Activated naive CD8-positive, alpha-beta T cell (primary cell): ENCODE measurements around the gene COL11A1.
"Not testable (repeated sequence)": the region's sequence is repeated elsewhere in the genome, so short reads cannot be mapped to it uniquely, and the experiment has no call there.

ENCODE experiments used
- H3K27ac Mint-ChIP-seq: one replicate; pipeline ENCODE4 v1.8.0; 2021; ENCODE audit warnings: mixed read lengths
- H3K27me3 Mint-ChIP-seq: one replicate; pipeline ENCODE4 v1.8.0; 2021; ENCODE audit warnings: mixed read lengths
- H3K36me3 Mint-ChIP-seq: one replicate; pipeline ENCODE4 v1.8.0; 2021; ENCODE audit warnings: mixed read lengths
- H3K4me1 Mint-ChIP-seq: one replicate; pipeline ENCODE4 v1.8.0; 2021; ENCODE audit warnings: low read depth, mixed read lengths
- H3K4me3 Mint-ChIP-seq: one replicate; pipeline ENCODE4 v1.8.0; 2021; ENCODE audit warnings: mild to moderate bottlenecking, mixed read lengths
- H3K9me3 Mint-ChIP-seq: one replicate; pipeline ENCODE4 v1.8.0; 2021; ENCODE audit warnings: low read depth, mixed read lengths

Gene COL11A1

DNA sequence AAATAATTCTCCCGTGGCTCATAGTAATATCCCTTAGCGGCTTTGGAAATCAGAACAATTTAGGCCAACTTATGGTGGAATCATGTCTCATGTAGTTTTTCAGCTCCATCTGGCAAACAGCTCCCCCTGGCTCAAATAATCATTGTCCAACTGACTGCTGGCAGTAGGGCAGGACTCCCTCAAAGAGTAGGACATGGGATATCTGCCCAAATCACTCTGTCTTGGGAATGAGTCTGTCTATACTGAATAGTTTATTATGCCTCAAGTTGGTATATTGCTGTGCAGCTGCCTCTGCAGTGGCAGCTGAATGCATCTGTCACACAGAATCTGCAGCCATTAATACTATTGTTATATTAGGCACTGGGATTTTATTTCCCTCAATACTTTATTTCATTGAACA is 255.7 kb downstream of the COL11A1 start:
- H3K9me3 Mint-ChIP-seq, result peaks cover 17% of the 10 kb centered on the region
- H3K4me3 Mint-ChIP-seq, result no peak overlapping the region
- H3K27ac Mint-ChIP-seq, result no peak overlapping the region

DNA sequence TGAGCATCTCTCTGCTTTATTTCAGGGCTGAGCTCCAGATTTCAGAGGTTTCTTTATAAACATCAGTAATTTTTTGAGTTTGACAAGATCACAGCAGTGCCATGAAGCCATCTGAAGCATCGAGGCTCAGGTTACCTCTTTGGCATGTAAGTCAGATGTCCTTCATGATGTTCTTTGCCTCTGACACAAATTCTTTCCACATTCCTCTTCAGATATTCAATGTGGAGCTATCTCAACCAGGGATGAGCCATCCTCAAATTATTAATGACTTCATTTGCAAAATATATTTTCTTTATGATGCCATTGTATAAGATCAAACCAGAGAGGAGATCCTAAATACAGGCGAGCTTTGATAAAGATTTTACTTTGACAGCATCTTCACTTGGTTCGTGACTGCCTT is 256.7 kb downstream of the COL11A1 start:
- H3K27ac Mint-ChIP-seq, result no peak overlapping the region
- no peak overlapping the region for H3K4me3 Mint-ChIP-seq
- no peaks in the 10 kb centered on the region for H3K4me1 Mint-ChIP-seq
- peaks cover 13% of the 10 kb centered on the region for H3K9me3 Mint-ChIP-seq
- H3K27me3 Mint-ChIP-seq, result no peaks in the 10 kb centered on the region
- H3K36me3 Mint-ChIP-seq, result no peaks in the 10 kb centered on the region

More for the DNA sequence above, 255.7 kb downstream of the COL11A1 start:
- Mint-ChIP-seq H3K27me3 (no peaks in the 10 kb centered on the region), H3K36me3 (no peaks in the 10 kb centered on the region), H3K4me1 (no peaks in the 10 kb centered on the region)

DNA sequence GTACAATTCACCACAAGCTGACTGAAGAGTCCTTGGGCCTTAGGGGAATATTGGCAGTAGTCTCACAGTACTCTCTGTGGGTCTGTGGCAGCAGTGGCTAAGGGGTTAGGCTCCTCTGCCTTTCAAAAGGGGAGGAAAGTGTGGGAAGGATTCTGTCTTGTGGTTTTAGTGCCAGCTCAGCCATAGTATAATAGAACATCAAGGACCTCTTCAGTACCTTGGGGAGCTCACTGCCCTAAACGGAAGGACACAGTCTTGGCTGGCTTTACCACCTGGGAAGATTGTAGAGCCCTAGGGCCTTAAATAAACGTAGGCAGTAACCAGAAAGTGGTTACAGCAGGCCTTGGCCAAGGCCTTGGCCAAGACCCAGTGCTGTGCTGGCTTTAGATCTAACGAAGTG is 265.7 kb downstream of the COL11A1 start:
- H3K4me3 Mint-ChIP-seq, result no peak overlapping the region
- H3K9me3 Mint-ChIP-seq, result peaks cover 9% of the 10 kb centered on the region
- H3K36me3 Mint-ChIP-seq, result no peaks in the 10 kb centered on the region
- no peaks in the 10 kb centered on the region for H3K4me1 Mint-ChIP-seq
- no peaks in the 10 kb centered on the region for H3K27me3 Mint-ChIP-seq
- H3K27ac Mint-ChIP-seq, result no peak overlapping the region

DNA sequence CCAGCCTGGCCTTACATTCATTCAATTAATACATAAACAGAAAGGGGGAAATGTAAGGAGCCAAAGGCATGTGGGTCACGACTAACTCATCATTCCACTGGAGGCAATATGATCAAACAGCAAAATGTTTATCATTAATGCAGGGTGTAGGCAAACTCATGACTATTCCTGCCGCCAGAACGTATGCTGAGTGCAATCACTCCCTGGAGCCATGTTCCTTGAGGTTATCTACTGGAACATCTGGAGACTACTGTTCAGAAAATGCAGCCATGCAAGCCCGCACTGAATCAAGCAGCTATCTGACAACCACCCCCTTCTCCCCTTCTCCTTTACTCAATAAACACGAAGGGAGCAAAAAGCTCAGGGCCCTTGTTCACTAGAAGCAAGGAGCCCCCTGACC is 267.6 kb downstream of the COL11A1 start:
- Mint-ChIP-seq H3K36me3 (no peaks in the 10 kb centered on the region), H3K4me3 (no peak overlapping the region), H3K27me3 (no peaks in the 10 kb centered on the region), H3K9me3 (peaks cover 9% of the 10 kb centered on the region), H3K4me1 (no peaks in the 10 kb centered on the region), H3K27ac (no peak overlapping the region)

DNA sequence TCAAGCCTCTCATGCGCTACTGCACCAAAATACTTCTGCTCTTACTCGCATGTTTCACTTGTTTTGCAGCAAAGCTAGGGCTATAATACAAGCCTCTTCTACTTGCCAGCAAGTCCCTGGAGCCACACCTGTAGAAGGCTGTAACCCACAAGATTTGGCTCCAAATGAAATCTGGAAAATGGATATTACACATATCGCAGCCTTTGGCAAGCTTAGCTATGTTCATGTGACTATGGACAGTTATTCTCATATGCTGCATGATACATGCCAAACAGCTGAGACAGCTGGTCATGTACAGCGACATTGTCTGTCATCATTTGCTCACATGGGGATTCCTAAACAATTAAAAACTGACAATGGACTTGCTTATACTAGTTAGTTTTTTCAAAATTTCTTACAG is 270.3 kb downstream of the COL11A1 start:
- Mint-ChIP-seq H3K27ac (no peak overlapping the region), H3K27me3 (no peaks in the 10 kb centered on the region)

DNA sequence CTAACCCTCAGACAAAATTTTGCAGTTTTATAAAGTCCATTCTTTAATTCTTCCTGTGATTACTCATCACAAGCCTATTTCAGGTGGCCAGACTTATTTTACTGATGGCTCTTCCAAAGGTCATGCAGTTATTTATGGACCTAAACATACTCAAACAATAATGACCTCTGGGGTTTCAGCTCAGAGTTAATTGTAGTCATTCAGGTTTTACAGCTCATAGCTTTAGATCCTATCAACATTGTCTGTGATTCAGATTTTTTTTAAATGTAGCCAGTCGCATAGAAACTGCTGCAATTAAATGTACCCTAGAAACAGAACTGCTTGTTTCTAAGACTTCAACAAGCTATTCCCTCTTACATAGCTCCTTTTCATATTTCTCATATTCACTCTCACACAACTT is 270.8 kb downstream of the COL11A1 start:
- Mint-ChIP-seq H3K9me3 (peaks cover 10% of the 10 kb centered on the region), H3K4me3 (no peak overlapping the region), H3K27ac (no peak overlapping the region), H3K4me1 (no peaks in the 10 kb centered on the region), H3K36me3 (no peaks in the 10 kb centered on the region), H3K27me3 (no peaks in the 10 kb centered on the region)

More for the DNA sequence above, 270.3 kb downstream of the COL11A1 start:
- Mint-ChIP-seq H3K36me3 (no peaks in the 10 kb centered on the region), H3K4me1 (no peaks in the 10 kb centered on the region), H3K4me3 (no peak overlapping the region), H3K9me3 (peaks cover 10% of the 10 kb centered on the region)

DNA sequence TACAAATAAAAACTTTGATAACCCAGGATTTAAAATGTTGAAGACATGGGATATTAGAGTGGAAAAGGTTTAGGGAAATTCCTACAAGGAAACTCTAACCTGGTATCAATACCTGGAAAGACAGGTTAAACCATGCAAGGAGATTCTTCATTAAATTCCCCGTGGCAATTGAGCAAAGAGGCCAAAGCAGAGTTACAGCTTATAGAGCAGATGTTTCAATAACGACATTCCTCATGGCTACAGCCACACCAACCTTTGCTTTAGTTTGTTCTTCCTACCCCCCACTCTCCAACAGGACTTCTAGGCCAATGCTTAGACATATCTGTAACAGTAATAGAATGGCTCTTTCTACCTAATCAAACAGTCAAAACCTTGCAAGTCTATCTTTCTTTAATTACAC is 271.3 kb downstream of the COL11A1 start:
- H3K9me3 Mint-ChIP-seq, result peaks cover 10% of the 10 kb centered on the region
- no peaks in the 10 kb centered on the region for H3K4me1 Mint-ChIP-seq
- H3K36me3 Mint-ChIP-seq, result no peaks in the 10 kb centered on the region
- no peaks in the 10 kb centered on the region for H3K27me3 Mint-ChIP-seq
- H3K27ac Mint-ChIP-seq, result no peak overlapping the region
- no peak overlapping the region for H3K4me3 Mint-ChIP-seq

DNA sequence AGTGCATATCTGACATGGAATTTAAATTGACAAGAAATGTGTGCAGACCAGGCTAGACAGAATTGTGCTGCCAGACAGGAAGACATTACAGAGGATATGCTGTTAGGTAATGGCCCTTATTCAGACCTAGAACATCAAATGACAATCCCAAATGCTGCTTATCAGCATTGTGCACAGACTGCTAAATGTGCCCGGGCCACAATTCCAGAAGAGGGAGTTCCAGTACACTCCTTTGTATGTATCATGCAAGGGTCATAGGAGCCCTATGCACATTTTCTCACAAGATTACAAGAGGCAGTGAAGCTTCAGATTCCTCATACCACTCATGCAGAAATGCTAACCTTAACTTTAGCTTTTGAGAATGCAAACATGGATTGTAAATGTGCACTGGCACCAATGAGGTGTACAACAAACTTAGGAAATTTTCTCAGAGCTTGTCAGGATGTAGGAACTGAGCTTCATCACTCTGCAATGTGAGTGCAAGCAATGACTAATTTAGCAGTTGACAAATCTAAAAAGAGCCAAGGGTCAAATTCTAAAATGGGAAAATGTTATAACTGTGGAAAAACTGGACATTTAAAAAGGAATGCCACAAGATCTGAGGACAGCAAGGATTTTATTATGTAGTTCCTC is 273.5 kb downstream of the COL11A1 start:
- H3K9me3 Mint-ChIP-seq, result peaks cover 10% of the 10 kb centered on the region
- no peak overlapping the region for H3K4me3 Mint-ChIP-seq
- H3K36me3 Mint-ChIP-seq, result no peaks in the 10 kb centered on the region
- H3K27me3 Mint-ChIP-seq, result no peaks in the 10 kb centered on the region
- H3K4me1 Mint-ChIP-seq, result no peaks in the 10 kb centered on the region
- no peak overlapping the region for H3K27ac Mint-ChIP-seq

DNA sequence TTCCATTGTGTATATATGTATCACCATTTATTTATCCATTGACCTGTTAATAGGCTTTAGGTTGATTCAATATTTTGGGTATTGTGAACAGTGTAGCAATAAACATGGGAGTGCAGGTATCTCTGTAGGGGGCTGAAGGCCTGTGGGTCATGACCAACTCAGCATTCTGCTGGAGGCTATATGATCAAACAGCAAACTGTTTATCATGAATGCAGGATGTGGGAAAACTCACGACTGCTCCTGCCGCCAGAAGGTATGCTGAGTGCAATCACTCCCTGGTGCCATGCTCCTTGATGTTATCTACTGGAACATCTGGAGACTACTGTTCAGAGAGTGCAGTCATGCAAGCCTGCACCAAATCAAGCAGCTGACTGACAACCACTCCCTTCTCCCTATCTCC is 275.2 kb downstream of the COL11A1 start:
- Mint-ChIP-seq H3K27me3 (no peaks in the 10 kb centered on the region), H3K27ac (no peak overlapping the region), H3K9me3 (peaks cover 16% of the 10 kb centered on the region), H3K4me3 (no peak overlapping the region), H3K4me1 (no peaks in the 10 kb centered on the region), H3K36me3 (no peaks in the 10 kb centered on the region)

DNA sequence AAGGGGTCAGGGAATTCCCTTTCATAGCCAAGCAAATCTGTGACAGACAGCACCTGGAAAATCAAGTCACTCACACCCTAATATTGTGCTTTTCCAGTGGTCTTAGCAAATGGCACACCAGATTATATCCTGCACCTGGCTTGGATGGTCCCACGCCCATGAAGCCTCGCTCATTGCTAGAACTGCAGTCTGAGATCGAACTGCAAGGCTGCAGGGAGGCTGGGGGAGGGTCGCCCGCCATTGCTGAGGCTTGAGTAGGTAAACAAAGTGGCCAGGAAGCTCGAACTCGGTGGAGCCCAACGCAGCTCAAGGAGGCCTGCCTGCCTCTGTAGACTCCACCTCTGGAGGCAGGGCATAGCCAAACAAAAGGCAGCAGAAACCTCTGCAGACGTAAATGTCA is 281.6 kb downstream of the COL11A1 start:
- H3K27me3 Mint-ChIP-seq, H3K36me3 Mint-ChIP-seq, H3K4me3 Mint-ChIP-seq, H3K4me1 Mint-ChIP-seq, H3K27ac Mint-ChIP-seq: not testable (repeated sequence)
- H3K9me3 Mint-ChIP-seq, result peaks cover 12% of the 10 kb centered on the region
